Stimulated activated CD4-positive, alpha-beta T cell treated with anti-CD3 and anti-CD28 coated beads, Interleukin-12 subunit alpha, Interleukin-12 subunit beta, amount 100 ng/mL, for 24 hours (primary cell): ENCODE results near the gene EGFR.

Source experiments
- DNase-seq, 2 experiments: peaks; one replicate each; pipeline ENCODE4 v3.0.0-alpha.2; 2020; ENCODE audit warnings: low read depth in 2 of 2

EGFR gene

DNA sequence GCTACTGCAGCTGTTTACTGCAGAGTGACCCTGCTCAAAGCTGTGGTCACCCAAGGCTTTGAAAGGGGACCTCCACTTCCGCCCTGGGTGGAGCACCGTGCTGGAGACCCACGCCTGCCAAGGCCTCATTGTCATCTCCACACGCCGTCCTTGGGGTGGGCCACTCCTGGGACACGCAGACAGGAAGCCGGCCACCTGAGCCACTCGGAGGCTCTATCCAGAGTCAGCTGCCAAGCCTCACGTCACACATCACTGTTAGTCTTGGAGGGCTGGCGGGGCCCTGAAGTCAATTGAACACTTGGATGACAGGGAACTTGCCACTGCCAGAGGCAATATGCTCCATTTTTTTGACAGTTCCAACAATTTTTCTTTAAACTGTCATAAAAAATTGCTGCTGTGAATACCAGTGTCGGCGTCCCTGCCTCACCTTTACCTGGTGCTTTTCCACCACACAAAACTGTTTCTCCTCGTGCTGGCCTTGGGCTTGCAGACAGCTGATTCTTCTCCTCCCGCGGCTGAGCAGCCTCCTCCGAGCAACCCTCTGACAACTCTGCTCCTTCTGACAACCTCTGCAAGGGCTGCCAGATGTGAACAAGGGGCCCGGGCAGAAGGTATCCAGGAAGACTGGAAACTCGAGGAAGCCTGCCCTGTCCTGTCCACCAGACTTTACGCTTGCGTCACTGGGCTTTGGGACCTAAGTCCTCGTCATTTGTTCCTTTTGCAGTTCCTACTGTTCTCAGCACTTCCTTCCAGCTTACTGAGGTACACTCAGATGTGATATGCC is 81.9 kb downstream of the EGFR start:
- no peak for DNase-seq

GRCh38 chr7:55101359-55101758 is 82.5 kb downstream of the EGFR start:
- DNase-seq = no peak

- DNase-seq = no peak
Observed at GRCh38 chr7:55104123-55104522, 85.3 kb downstream of the EGFR start.

DNA sequence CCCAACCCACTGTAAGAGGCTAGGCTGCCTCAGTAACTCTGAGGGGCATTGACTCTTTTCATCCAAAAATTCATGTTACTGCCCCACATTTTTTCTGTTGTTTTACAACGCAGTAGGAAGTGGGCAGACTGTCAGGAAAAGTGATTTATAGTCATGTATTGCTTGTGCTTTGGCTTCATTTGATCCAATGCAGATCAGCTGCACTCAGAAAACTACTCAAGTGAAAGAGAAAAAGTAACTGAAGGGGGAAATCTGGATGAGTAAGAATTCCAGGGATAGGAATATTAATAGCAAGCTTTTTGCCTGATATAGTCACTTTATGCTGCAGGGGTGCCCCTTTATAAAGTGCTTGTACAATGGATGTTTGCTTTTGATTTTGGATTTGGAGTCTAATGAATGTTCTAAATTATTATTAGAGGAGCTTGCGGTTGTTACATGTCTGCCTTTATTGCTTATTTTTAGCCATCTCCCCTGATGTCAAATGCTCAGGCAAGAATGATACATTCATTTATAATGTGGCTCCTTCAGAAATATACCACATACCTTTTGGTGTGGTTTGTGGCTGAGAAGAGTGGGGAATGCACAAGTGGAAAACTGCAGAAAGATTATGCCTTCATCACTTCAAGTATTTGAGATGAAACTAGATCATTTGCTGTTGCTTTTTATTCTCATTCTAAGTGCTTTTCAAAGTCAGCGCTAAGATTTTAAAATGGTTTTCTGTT is 86.1 kb downstream of the EGFR start:
- no peak for DNase-seq

DNA sequence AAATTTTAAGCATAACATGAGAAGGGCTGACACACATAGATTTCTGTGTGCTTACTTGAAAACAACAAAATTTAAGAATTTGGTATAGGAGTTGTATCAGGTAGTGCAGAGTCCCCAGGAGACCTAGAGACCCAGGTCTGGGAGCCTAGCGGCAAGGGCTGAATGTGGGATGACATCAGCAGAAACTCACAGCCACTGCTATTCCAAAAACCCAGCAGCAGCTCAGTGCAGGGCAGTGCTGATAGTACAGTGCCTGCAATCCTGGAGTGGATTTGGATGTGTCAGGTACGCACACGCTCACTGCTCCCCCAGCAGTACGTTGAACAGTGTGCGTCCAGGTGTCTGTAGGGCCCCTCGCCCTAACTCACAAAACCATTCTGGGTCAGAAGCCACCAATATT is 87.1 kb downstream of the EGFR start:
- DNase-seq = no peak

DNA sequence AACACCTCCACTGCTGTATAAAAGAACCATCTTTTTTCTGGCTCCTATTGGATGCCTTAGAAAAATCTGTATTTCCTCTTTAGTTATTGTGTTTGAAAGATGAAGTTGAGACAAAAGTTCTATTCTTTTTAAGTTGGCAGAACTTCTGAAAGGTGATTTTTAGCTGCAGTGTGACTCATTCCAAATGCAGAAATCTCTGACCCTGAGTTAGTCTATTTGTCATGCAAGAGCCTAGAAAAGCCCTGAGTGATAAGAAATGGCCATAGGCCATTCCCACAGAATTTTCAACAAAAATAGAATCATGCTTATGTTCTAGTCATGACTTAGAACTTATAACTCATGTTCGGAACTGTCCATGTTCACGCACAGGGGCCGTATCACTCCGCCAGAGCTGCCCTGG is 89.1 kb downstream of the EGFR start:
- no peak for DNase-seq

DNA sequence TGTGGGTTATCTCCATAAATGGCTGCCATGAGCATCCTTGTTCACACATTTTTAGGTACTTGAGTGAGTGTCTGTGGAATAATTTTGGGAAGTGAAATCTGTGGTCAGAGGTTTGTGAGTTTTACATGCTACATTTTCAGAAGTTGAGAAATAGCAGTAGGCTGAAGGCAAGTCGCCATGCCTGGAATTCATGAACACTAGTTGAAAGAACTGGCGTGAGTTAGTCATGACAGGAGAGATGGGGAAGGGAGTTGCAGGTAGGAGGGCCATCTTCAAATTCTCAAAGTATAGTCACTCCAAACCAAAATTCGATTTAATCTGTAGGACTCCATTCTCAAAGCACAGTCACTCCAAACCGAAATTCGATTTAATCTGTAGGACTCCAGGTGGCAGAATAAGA is 89.6 kb downstream of the EGFR start:
- DNase-seq = no peak

GRCh38 chr7:55108818-55109217 is 90.0 kb downstream of the EGFR start:
- no peak for DNase-seq

DNA sequence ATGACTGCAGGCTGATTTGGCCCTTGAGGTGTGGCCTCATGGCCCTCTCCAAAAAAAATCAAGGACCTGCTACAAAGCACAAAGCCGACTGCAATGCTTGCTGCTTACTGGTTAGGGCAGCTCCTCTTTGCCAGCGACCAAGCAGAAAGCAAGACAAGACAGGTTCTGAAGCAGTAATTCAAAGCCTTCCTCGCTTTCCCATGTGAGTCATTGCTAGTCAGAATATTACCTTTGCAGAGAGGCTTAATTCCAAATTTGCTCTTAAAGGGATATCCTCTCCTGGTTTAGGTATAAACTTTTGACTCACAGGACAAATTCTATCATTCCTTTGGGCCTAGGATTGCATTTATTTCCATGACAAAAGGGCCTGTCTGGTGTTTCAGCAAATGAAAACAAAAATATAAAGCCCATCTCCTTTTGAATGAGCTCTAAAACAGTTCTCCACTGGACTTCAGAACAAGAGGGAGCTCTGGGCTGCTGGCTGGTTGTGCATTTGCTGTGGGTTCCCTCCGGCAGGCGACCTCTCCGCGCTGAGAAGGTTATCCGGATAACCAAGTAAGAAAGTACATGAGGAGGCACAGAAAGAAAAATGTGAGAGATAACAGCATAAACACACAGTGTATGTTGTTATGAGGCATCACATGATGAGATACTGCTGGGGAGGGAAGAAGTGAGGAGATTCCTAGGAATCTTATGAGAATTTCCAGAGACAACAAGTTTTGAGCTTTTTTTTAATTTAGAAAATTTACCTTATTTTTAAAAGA is 90.8 kb downstream of the EGFR start:
- no peak for DNase-seq

- DNase-seq = no peak
Observed at GRCh38 chr7:55110282-55110992, 91.6 kb downstream of the EGFR start.

DNA sequence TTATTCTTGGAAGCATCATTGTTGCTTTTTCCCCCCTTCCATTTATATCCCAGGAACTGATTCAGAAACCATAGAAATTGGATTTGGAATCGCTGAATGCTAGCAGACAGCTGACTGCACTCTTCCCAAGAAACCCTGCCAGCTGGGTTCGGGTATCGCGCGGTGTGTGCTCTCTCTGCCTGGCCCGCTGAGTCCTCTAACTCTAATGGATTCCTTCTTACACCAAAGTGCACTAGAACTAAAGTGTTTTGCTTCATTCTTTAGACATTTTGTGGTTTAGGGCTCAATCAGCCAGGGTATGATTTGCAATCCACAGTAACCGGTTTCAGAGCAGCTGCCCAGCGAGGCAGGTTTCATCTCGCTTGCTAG is 92.2 kb downstream of the EGFR start:
- no peak for DNase-seq

GRCh38 chr7:55112056-55112455 is 93.2 kb downstream of the EGFR start:
- no peak for DNase-seq

DNA sequence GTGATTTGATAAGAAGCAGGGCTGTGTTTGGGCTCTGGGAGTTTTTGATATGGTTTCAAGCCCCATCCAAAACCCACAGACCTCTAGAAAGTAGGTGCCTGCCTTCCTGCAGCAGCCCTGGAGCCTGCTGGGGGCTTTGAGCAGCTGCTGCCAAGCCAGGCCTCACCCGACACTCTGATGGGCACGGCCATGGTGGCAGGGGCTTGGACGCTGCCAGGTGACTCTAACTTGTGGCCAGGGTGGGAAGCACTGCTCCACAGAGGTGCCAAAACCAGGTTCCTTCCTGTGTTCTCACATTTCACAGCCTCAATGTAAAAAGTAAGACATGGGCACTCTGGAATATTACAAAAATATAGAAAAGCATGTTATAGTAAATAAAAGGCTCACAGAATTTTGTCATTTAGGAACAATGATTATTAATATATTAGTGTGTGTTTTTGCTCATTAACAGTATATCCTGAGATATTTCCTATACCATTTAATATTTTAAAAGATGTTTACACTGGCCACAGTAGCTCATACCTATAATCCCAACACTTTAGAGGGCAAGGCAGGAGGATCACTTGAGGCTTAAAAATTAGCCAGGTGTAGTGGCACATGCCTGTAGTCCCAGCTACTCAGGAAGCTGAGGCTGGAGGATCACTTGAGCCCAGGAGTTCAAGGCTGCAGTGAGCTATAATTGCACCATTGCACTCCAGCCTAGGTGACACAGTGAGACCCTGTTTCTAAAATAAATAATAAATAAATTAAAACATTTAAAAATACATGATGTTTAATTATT is 95.1 kb downstream of the EGFR start:
- DNase-seq = no peak

GRCh38 chr7:55117286-55117685 is 98.5 kb downstream of the EGFR start:
- no peak for DNase-seq

GRCh38 chr7:55118426-55118825 is 99.6 kb downstream of the EGFR start:
- no peak for DNase-seq

DNA sequence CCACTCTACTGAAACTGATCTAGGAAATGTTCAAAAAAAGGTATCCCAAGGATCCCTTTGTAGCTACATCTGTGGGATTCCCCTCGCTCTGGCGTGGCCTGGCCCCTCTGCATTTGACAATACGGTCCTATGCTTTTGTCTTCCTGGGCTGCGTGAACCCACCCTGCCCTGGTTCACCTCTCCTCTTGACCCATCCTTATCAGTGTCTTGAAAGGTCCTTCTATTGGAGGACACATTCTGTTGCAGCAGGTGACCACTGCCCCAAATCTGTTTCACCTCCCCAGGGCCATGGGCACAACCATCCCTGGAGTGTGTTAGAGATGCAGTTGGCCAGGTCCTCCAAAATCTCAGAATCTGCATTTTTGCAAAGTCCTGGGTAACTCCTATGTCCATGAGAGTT is 100.8 kb downstream of the EGFR start:
- DNase-seq = no peak

DNA sequence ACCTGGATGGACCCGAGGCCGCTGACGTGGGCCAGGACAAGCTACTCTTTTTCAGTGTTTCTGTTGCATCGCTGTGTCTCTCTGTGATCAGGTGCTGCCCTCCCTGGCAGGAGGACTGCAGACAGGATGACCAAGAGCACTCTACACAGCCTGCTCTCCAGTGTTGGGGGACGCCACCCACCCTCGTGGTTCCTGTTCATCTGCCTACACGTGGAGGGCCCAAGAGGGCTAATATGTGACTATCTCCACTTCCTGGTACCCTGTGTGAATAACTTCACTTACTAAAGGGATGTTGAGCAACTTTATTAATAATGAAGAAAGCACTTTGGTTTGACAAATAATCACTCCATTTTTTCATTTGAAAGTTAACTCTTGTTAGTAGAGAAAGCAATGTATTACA is 101.3 kb downstream of the EGFR start:
- no peak for DNase-seq

DNA sequence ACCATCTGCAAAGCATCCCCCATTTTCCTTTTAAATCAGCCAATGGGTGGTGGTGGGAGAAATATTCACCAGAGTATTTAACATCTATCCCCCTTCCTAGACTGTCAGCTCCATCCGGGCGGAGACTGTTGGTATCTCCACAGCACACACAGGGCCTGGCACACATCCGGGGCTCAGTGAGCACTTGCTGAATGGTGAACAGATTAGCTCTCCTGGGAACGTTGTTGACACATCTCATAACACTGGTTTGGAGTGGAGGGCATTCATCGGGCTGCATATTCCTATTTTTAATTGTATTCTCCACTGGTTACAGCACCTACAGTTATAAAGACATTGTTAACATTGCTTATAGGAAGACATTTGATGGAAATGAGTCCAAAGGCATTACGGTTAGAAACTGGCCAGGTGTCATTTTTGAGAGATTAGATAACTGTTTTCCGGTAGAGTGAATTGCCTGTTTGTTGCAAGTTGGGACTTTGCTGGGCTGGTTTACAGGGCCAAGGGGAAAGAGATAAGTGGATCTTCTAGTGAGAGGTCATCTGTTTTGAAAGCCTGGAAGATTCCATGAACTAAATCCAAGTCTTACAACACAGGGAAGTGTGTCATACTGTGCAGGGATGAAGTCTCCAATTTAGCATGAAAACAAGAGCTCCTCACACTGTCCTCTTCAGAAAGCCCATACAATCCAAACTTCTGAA is 101.8 kb downstream of the EGFR start:
- DNase-seq = no peak

DNA sequence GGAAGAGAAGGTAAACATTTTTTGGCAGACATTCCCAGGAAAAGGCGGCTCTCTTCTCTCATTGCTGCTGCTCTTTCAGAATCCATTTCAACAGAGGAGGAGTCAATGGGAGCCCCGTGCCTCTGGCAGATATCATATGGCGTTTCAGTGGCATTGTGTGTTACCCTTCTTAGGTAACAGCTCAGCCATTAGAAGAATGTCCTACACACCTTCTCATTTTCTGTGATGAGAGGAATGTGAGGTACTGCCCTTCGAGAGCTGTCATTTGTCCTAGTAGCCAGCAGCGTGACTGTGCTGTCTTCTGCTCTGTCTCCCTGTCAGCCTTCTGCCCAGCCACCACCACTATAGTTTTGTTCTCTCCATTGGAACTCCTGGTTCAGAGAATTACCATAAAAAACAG is 102.4 kb downstream of the EGFR start:
- no peak for DNase-seq

DNA sequence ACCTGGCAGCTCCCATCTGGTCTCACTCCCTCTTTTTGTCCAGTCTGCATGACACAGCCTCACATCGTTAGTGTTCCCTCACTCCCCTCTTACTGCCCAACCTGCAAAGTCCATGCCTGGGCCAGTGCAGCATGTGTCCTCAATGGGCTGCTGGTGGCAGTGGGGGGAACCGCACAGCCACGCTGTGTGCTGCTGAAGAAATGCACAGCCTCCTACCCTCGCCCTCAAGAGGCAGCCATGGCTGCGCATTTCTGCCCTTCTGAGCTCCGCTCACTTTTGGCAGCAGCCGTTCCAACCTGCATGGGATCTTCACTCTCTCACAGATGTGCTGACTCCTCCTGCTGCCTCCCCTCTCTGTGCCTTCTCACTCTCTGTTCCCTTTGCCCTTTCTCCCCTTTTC is 103.4 kb downstream of the EGFR start:
- no peak for DNase-seq
